ENCODE measurements around the gene MYH7.
"Not testable (repeated sequence)": the region's sequence is repeated elsewhere in the genome, so short reads cannot be mapped to it uniquely, and the experiment has no call there.

MYH7 gene

DNA sequence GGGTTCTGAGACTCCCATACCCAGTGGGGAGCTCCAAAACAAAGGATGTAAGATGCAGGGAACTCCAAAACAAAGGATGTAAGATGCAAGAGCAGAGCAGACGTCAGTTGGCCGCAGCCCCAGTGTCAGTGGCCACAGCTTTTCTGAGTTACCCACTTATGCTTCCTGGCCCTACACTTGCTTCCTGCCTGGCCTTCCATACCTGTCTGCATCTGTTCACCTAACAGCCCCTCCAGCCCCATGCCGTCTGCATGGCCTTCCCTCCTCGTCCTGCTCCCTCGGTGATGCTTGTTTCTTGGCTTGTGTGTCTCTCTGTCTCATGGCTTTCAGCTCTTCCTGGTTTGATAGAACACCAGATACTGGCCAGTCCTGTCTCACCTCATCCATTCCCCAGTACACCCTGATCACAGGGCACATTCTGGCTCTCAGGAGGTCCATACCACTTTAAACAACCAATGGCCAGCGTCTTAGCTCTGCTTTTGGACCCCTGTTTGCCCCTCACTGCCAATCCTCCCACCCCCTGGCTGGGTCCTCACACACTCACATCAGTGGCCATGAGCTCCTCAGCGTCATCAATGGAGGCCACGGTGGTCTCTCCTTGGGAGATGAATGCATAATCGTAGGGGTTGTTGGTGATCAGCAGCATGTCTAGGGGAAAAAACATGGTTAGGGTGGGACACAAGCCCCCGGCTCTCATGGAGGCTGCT lies 5.3 kb downstream of the MYH7 start:
- no peak for DNase-seq

- DNase-seq, result no peak
Measured at GRCh38 chr14:23428686-23429495, 6.6 kb downstream of the MYH7 start.

- not testable (repeated sequence) for DNase-seq
Measured at GRCh38 chr14:23425798-23426197, 9.7 kb downstream of the MYH7 start.

- no peak for DNase-seq
Measured at GRCh38 chr14:23425169-23425568, 10.3 kb downstream of the MYH7 start.

GRCh38 chr14:23423657-23424056 lies 11.8 kb downstream of the MYH7 start:
- no peak for DNase-seq

- no peak for DNase-seq
Measured at GRCh38 chr14:23421594-23421993, 13.9 kb downstream of the MYH7 start.

- not testable (repeated sequence) for DNase-seq
Measured at GRCh38 chr14:23419646-23420045, 15.8 kb downstream of the MYH7 start.

DNA sequence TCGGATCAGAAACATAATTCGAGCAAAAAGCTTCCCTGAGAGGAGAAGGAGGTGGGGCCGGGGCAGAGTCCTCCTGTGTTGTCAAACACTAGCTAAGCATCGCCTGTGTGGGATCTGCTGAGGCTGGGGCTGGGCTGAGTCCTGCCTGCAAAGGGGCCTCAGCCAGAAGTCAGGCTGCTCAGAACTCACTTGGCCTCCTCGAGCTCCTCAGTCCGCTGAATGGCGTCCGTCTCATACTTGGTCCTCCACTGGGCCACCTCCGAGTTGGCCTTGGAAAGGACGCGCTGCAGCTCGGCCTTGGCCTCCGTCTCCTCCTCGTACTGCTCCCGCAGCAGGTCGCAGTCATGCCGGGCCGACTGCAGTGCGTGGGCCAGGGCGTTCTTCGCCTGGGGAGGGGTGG lies 17.4 kb downstream of the MYH7 start:
- no peak for DNase-seq

- DNase-seq, result not testable (repeated sequence)
Measured at GRCh38 chr14:23417269-23417668, 18.2 kb downstream of the MYH7 start.

- no peak for DNase-seq
Measured at GRCh38 chr14:23416801-23417200, 18.7 kb downstream of the MYH7 start.

DNA sequence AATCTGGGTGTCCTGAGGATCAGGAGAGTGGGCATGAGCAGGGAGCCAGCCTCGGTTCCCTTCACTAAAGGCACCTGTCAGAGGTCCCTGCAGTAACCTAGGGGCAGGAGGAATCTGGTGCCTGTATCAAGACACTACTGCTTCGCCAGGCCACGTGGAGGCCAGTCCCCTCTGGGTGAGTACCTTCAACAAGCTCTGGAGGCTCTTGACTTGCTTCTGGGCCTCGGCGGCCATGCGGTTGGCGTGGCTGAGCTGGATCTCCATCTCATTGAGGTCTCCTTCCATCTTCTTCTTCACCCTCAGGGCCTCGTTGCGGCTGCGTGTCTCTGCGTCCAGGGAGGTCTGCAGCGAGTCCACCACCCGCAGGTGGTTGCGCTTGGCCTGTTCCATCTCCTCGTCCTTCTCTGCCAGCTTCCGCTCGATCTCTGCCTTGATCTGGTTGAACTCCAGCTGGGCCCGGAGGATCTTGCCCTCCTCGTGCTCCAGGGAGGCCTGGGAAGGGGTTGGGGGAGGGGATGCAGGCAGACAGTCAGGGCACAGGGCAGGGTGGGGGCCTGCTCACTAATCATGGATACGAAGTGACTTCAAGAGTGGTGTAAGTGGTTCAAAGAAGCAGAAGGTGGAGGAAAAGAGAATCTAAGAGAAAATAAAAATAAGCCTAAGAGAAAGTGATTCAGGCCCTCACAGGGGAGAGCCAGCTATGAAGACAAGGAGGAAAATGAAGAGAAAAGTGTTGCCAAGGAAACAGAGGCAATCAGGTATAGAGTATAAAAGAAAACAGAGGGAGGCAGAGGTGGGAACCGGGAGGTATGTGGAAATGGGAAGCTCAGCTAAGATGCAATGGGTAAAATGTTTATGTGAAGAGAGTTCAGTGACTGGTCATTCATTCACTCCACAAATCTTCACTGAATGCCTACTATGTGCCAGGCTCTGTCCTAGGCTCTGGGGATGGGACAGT lies 19.4 kb downstream of the MYH7 start:
- no peak for DNase-seq

GRCh38 chr14:23414906-23415820 lies 20.3 kb downstream of the MYH7 start:
- no peak for DNase-seq

GRCh38 chr14:23414254-23414653 lies 21.2 kb downstream of the MYH7 start:
- no peak for DNase-seq

DNA sequence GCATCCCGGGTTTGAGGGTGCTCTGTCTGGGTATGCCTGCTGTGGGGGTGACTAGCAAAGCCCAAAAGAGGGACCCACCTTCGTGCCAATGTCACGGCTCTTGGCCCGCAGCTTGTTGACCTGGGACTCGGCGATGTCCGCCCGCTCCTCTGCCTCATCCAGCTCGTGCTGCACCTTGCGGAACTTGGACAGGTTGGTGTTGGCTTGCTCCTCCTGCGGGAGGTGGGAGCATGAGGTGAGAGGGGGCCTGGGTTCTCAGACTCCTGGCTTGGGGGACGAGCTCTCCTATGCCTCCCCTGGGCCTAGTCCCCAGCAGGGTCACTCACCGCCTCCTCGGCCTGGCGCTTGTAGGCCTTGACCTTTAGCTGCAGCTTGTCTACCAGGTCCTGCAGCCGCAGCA lies 21.8 kb downstream of the MYH7 start:
- no peak for DNase-seq

DNA sequence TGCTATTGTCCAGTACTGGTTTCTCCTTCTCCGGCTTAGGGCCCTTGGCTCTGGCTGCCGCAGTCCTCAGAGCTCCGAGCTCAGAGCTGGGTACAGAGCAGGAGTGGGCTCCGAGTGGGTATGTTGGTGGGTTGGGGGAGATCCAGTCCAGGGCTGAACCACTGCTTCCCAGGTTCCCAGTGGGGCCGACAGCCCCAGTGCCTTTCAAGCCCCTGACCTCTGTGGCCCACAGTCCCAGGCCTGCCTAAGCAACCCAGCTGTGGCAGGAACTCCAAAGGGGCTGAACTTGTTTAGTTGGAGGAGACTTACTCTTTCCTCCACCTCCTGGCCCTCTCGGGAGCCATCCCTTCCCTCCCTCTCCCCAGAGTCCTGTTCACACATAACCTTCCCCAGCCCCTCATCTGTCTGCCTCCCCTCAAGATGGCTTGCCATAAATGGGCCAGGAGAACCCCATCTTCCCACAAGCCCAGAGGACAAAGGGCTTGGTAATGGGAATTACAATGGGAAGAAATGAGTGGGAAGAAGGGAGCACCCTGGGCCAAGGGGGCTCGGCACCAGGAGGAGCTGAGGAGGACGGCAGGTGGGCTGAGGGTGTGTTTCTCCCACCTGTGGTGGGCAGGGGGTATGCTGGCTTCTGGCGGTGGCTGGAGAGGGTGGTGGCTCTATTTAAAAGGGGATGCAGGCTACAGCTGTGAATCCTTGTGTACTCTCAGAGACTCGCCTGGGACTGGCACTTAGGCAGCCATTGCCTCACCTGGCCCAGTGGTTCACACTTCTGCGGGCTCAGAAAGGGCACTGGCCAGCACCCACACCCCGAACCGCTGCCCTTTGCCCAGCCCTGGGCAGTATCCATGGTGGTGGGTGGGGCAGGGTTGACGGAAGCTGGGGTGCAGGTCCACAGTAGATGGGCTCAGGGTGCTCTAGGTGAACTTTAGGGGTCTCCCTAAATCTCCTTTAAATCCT lies 23.6 kb downstream of the MYH7 start:
- no peak for DNase-seq

- no peak for DNase-seq
Measured at GRCh38 chr14:23409966-23410635, 25.4 kb downstream of the MYH7 start.

- no peak for DNase-seq
Measured at GRCh38 chr14:23409475-23409874, 26.0 kb downstream of the MYH7 start.

GRCh38 chr14:23408307-23408630 lies 27.2 kb downstream of the MYH7 start:
- no peak for DNase-seq

DNA sequence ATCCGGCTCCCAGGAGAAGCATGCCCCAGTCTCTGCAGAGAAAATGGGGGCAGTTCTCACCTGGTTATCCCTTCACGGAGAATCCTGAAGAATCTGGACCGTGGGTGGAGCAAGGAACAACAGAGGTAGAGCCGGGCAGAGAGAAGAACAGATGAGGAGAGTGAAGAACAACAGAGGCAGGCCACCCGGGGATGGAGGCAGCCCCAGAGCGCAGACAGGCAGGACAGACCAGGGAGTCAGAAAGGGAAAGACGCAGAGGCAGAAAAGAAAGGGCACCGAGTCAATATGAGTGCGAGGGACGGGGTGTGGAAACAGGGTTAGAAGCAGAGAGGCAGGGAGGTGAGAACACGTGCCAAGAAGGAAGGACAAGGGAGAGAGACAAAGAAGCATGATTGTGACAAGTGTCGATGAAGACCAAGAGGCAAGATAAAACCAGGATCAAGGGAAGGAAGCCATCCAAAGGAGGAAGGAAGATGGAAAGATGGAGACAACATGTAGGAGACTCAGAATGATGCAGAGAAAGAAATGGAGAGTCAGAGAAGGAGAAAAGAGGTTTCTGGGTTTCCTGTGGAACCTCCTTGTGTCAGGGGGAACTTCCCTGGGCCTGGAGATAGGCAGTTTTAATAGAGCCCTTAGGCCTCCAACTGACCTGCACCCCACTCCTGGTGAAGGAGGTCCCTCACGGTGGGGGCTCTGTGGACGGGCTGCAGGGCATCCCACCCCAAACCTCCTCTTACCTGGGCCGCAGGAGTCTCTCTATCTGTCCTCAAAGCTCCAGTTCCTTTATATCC lies 27.7 kb downstream of the MYH7 start, which contains the start of gene MYH6:
Gene MYH6 (minus strand): TSS at position 758 of the 791 bp plus-strand sequence. CDS start 1,050 bp downstream, outside the sequence.
- DNase-seq, result no peak

Data from DMS153 (cell line).